Psoas muscle (tissue), 8 donors: ENCODE data around the gene MRPL49. TPM values are rescaled to one million over a fixed set of nuclear protein-coding genes. Genes with fewer than 3 reads are reported as not detected.

Experiments
- ATAC-seq, 4 donors: fragments of 200-7000 bp; cut with Tn5 transposase; one replicate each; pipeline ENCODE4 v1.9.1; 2020; ENCODE audit warnings: moderate library complexity in 3 of 4, mild to moderate bottlenecking in 2 of 4
- DNase-seq, 2 donors: peaks; one replicate each; pipeline ENCODE4 v3.0.0-alpha.2; 2020
- H3K27ac ChIP-seq: fragments of 200-600 bp; one replicate; pipeline ENCODE4 v1.8.0; 2022
- H3K27me3 ChIP-seq, 3 donors: fragments of 200-600 bp in 1 of 3; one replicate each; pipeline versions ENCODE4 v1.6.1 to v1.8.0; 2013 to 2022; ENCODE audit warnings: low read length in 2 of 3, mild to moderate bottlenecking in 2 of 3, moderate library complexity in 1 of 3; ENCODE audit not compliant: insufficient read depth in 3 of 3
- H3K36me3 ChIP-seq, 2 donors: fragments of 200-600 bp in 1 of 2; one replicate each; pipeline versions ENCODE4 v1.6.1 to v1.8.0; 2013 to 2022; ENCODE audit warnings: low read depth in 1 of 2, mild to moderate bottlenecking in 1 of 2, moderate library complexity in 1 of 2; ENCODE audit not compliant: insufficient read depth in 1 of 2
- H3K4me1 ChIP-seq: fragments of 200-600 bp; one replicate; pipeline ENCODE4 v1.8.0; 2022
- H3K4me3 ChIP-seq: fragments of 200-600 bp; one replicate; pipeline ENCODE4 v1.8.0; 2022; ENCODE audit warnings: mild to moderate bottlenecking
- H3K9me3 ChIP-seq: fragments of 200-600 bp; one replicate; pipeline ENCODE4 v1.8.0; 2022
- CTCF ChIP-seq: fragments of 200-600 bp; IDR thresholded peaks from one replicate; pipeline ENCODE4 v1.8.0; 2022; ENCODE audit warnings: antibody characterized with exemption
- WGBS, 3 donors: extraction: QIAGEN DNeasy Blood & Tissue Kit; methylation state at CpG; one replicate each; pipeline versions ENCODE4 v1.1.6 to v1.1.7; 2013; 5-methylcytosine and 5-hydroxymethylcytosine counted together
- intact Hi-C, 2 donors: fragments of 100-400 bp; cut with DNase I; formaldehyde crosslinking; loops; one replicate each; pipeline versions ENCODE4 v1.11.0 to v1.14.2; 2022
- polyA plus RNA-seq, 3 donors: library from polyadenylated mRNA; stranded (reverse); fragments of 200-250 nt; gene quantifications; one replicate each; pipeline ENCODE4 v1.2.3, GENCODE V29; 2013
- total RNA-seq, 4 donors: library from RNA; stranded (reverse); fragmentation: NEBNext Ultra II Directional in 2 of 4; extraction: Animal tissue kit (Norgen Biotek cat#: 25700) in 2 of 4; gene quantifications; one replicate each; pipeline versions ENCODE4 v1.2.1 to v1.2.4, GENCODE V29; 2021 to 2023
- donor health status: healthy with polysubstance abuse.
- donor health status: DM: no; HTN: no; CAD: no; lungs with moderate emphysema.
- donor health status: Bipolar disorder and iron deficiency.
- donor health status: healthy.
- donor health status: DM: yes; HTN: yes; CAD: no.
- donor health status: DM: no; HTN: no; CAD: no.
- donor health status: DM: no; HTN: no; CAD: no.
- donor health status: DM: yes; HTN: yes; CAD: no.

The MRPL49 gene
- total and polyA plus RNA-seq, 7 donors = 29.0 to 54.1 (median 32.9) TPM

- ATAC-seq = no peak
- Histone ChIP-seq H3K4me3 (no peak overlapping the region), H3K36me3 (peaks cover 3 to 43% of the 10 kb centered on the region in 2 donors), H3K4me1 (peaks cover 2% of the 10 kb centered on the region), H3K27me3 (no peaks in the 10 kb centered on the region), H3K9me3 (no peaks in the 10 kb centered on the region), H3K27ac (no peak overlapping the region)
- 93 to 95% (median 94%) methylated on average over 4 of the region's 4 CpGs for WGBS, 3 donors
- no peak for TF ChIP-seq CTCF
- DNase-seq = no peak
- intact Hi-C loops = no loop called here
Measured at GRCh38 chr11:65090628-65091027, 31.5 kb upstream of the MRPL49 start.

GRCh38 chr11:65095427-65095826 is 26.7 kb upstream of the MRPL49 start:
- ATAC-seq = no peak
- peaks cover 0 to 19% of the 10 kb centered on the region in 2 donors for H3K36me3 ChIP-seq
- no peak for TF ChIP-seq CTCF
- H3K4me1 ChIP-seq = peaks cover 25% of the 10 kb centered on the region
- H3K27ac ChIP-seq = peak overlapping the region; percentile 96
- no peaks in the 10 kb centered on the region for H3K27me3 ChIP-seq
- WGBS, 3 donors = 70 to 77% (median 77%) methylated on average over 22 of the region's 22 CpGs
- H3K9me3 ChIP-seq = no peaks in the 10 kb centered on the region
- no peak for DNase-seq
- intact Hi-C loops = no loop called here
- peak overlapping the region; percentile 93 for H3K4me3 ChIP-seq

DNA sequence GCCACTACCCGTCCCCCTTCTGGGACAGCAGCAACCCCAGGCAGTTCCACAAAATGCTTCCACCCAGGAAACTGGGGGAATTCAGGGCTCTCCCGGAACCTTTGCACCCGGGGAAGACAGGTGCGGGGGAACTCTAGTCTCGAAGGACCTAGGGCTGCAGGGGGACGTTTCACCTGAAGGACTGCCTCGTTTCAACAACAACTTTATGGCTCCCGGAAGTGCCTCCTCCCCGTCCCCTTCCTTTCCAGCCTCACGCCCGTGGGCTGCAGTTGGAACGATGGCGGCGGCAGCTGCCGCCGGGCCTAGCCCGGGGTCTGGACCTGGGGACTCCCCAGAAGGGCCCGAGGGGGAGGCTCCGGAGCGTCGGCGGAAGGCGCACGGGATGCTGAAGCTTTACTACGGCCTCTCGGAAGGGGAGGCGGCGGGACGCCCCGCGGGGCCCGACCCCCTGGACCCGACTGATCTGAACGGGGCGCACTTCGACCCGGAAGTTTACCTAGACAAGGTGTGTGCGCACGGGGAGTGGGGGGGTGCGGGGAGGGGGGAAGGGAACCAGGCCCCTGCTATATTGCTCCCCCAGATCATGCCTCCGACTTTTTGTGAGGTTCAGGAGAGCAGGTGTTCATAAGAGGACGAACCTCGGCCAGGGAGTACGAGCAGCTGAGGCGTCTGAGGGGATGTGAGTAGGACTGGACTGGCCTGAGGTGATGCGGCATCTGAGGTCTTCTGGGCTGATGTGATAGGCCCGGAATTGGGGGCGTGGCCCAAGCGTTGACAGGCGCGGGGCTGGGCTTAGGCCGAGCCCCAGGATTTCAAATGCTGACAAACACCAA is 25.9 kb upstream of the MRPL49 start, which contains the start of gene VPS51:
VPS51 (plus strand) TSS at position 241 of the 833 bp plus-strand sequence; CDS start at position 278, 37 bp downstream.
- no peak for TF ChIP-seq CTCF
- Histone ChIP-seq H3K9me3 (no peaks in the 10 kb centered on the region), H3K27ac (peak within 1 kb of the TSS; percentile 96), H3K27me3 (no peaks in the 10 kb centered on the region), H3K4me1 (peaks cover 25% of the 10 kb centered on the region), H3K36me3 (peaks cover 0 to 19% of the 10 kb centered on the region in 2 donors), H3K4me3 (peak within 1 kb of the TSS; percentile 93)
- ATAC-seq (peak; percentile 91 to 94 (median 93)), DNase-seq (peak; percentile 88 to 92)
- 0 to 1% (median 0%) methylated on average over 46 to 52 of the region's 52 CpGs for WGBS, 3 donors
- intact Hi-C loops = loop anchor here in 1 of 2 donors (1.0 kb wide), 1 partner anchor 12 kb away; the partner anchor contains the start of genes CDCA5 and ZFPL1

- DNase-seq = no peak
- intact Hi-C loops = loop anchor here in 1 of 2 donors (1.0 kb wide), 1 partner anchor 13 kb away; the partner anchor contains the start of genes CDCA5 and ZFPL1
- Histone ChIP-seq H3K4me1 (peaks cover 25% of the 10 kb centered on the region), H3K4me3 (peak overlapping the region; percentile 93), H3K36me3 (peaks cover 0 to 19% of the 10 kb centered on the region in 2 donors), H3K9me3 (no peaks in the 10 kb centered on the region), H3K27me3 (no peaks in the 10 kb centered on the region), H3K27ac (peak overlapping the region; percentile 96)
- WGBS, 3 donors = 32 to 39% (median 37%) methylated on average over 8 of the region's 8 CpGs
- TF ChIP-seq CTCF = no peak
- ATAC-seq = peak in 2 of 4 donors; percentile 1 to 2
Measured at GRCh38 chr11:65096926-65097325, 25.2 kb upstream of the MRPL49 start.
